GM21360 (cell line): ENCODE results near the gene STEAP3.

ENCODE experiments used
- ATAC-seq: cut with Tn5 transposase; IDR thresholded peaks from one replicate; pipeline ENCODE4 v1.9.1; 2021; ENCODE audit warnings: mild to moderate bottlenecking, moderate library complexity; ENCODE audit not compliant: unreplicated experiment

Gene STEAP3

GRCh38 chr2:119223521-119224390 lies at the start of gene STEAP3:
Gene STEAP3 (plus strand): TSS chr2:119223834. CDS start chr2:119231013, 7,179 bp downstream.
- peak; percentile 69 for ATAC-seq

GRCh38 chr2:119174216-119174992 lies 49.2 kb upstream of the STEAP3 start:
- ATAC-seq, result peak; percentile 71

GRCh38 chr2:119174993-119175347 lies 48.7 kb upstream of the STEAP3 start:
- no peak for ATAC-seq

- ATAC-seq, result no peak
Measured at GRCh38 chr2:119175517-119175916, 48.1 kb upstream of the STEAP3 start.

GRCh38 chr2:119177171-119177837 lies 46.3 kb upstream of the STEAP3 start:
- no peak for ATAC-seq

- no peak for ATAC-seq
Measured at GRCh38 chr2:119177838-119178190, 45.8 kb upstream of the STEAP3 start.

- no peak for ATAC-seq
Measured at GRCh38 chr2:119178776-119179175, 44.9 kb upstream of the STEAP3 start.

GRCh38 chr2:119179202-119179601 lies 44.4 kb upstream of the STEAP3 start:
- ATAC-seq, result no peak

- ATAC-seq, result no peak
Measured at GRCh38 chr2:119179991-119180390, 43.6 kb upstream of the STEAP3 start.

GRCh38 chr2:119180892-119181291 lies 42.7 kb upstream of the STEAP3 start:
- ATAC-seq, result no peak

GRCh38 chr2:119181391-119181790 lies 42.2 kb upstream of the STEAP3 start:
- ATAC-seq, result no peak

- no peak for ATAC-seq
Measured at GRCh38 chr2:119181791-119182445, 41.7 kb upstream of the STEAP3 start.

- no peak for ATAC-seq
Measured at GRCh38 chr2:119184512-119184911, 39.1 kb upstream of the STEAP3 start.

GRCh38 chr2:119190321-119191111 lies 33.1 kb upstream of the STEAP3 start:
- ATAC-seq, result no peak

- ATAC-seq, result no peak
Measured at GRCh38 chr2:119192893-119193292, 30.7 kb upstream of the STEAP3 start.

- no peak for ATAC-seq
Measured at GRCh38 chr2:119195001-119195400, 28.6 kb upstream of the STEAP3 start.

- no peak for ATAC-seq
Measured at GRCh38 chr2:119195887-119196286, 27.7 kb upstream of the STEAP3 start.

GRCh38 chr2:119196301-119197125 lies 27.1 kb upstream of the STEAP3 start:
- ATAC-seq, result no peak

GRCh38 chr2:119197126-119197405 lies 26.6 kb upstream of the STEAP3 start:
- no peak for ATAC-seq
